Activated T-helper 1 cell treated with anti-CD3 and anti-CD28 coated beads, Interleukin-2, amount 50 U/mL, for 16 hours (primary cell): ENCODE data around the gene ZNF763.
"Not testable (repeated sequence)": the region's sequence is repeated elsewhere in the genome, so short reads cannot be mapped to it uniquely, and the experiment has no call there.

Source experiments
- DNase-seq, 2 donors: peaks; one replicate each; pipeline ENCODE4 v3.0.0-alpha.2; 2020; ENCODE audit warnings: low read depth in 1 of 2, low spot score in 1 of 2

The ZNF763 gene

GRCh38 chr19:11964858-11965645 lies at the start of gene ZNF763:
TSS of gene ZNF763 (plus strand) at chr19:11965040. CDS start at chr19:11965209, 169 bp downstream.
- peak; percentile 72 to 84 for DNase-seq

- no peak for DNase-seq
Measured at GRCh38 chr19:11921852-11922495, 42.9 kb upstream of the ZNF763 start.

DNA sequence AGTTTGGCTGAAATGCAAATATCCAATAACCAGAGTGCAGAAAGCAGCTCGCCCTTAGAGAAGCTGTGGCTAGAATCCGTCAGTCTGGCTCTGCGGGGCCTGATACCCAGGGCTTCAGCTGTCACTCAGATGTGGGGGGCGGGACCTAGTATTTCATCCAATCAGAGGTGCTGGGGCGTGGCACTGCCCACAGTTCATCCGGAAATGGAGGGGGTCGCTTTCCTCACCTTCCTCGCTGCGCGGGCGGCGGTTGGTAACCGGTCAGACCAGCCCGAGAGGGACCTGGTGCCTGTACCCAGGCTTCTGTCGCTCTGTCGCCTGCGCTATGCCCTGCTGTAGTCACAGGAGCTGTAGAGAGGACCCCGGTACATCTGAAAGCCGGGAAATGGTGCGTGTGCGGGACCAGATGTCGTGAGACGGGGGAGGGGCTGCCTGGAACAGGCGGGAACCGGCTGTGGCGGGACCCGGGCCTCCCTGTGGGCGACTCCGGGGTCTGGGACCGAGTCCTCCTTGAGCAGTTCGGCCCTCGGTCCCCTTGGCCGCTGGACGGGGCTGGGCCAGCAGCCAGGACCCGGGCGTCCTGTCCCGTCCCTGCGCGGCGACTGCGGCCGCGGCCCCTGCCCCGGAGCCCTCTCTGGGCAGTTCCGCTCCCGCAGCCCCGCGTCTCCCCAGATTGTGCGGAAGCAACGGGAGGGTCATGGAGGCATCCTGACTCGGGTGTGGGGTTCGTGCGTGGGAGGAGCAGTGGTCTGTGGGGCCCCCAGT lies 39.8 kb upstream of the ZNF763 start, which contains the start of gene ZNF700:
ZNF700 (plus strand) TSS at position 222 of the 765 bp plus-strand sequence; CDS start at position 326, 104 bp downstream.
- peak; percentile 80 to 83 for DNase-seq

DNA sequence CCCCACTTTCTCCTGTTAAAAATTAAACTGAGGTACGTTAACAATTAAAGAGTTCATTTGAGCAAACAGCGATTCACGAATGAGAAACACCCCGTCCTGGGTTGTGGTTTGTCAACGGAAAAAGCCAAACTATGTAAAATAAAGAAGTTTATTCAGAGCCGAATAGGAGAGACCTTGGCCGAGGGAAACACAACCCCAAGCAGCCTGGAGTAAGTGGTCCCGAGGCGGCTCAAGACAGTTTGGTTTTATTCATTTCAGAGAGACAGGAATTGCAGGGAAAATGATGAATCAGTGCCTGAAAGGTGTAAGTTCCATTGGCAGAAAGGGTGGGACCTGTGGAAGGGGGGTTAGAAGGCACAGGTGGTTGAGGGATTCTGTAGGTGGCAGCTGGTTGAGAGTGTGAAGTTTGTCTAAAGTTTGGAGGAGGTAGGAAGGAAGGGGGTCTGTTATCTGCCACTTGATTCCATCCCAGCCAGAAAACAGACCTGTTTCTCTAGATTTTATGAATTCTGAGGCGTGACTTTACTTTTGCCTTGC lies 39.1 kb upstream of the ZNF763 start:
- DNase-seq = not testable (repeated sequence)

GRCh38 chr19:11927227-11927626 lies 37.6 kb upstream of the ZNF763 start:
- no peak for DNase-seq

DNA sequence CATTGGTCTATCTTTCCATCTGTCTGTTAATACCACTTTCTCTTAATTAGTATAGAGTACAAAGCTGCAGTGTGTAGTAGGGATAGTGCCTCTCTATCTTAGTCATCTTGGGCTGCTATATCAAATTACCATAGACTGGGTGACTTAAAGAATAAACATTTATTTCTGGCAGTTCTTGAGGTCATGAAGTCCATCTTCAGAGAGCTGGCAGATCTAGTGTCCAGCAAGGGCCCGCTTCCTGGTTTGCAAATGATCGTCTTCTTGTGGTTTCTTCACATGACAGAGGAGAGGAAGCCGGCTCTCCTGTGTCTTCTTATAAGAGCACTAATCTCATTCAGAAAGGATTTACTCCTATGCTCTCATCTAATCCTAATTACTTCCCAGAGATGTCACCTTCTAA lies 33.8 kb upstream of the ZNF763 start:
- DNase-seq = no peak

- DNase-seq = no peak
Measured at GRCh38 chr19:11931513-11931912, 33.3 kb upstream of the ZNF763 start.

GRCh38 chr19:11935829-11936228 lies 29.0 kb upstream of the ZNF763 start:
- not testable (repeated sequence) for DNase-seq

DNA sequence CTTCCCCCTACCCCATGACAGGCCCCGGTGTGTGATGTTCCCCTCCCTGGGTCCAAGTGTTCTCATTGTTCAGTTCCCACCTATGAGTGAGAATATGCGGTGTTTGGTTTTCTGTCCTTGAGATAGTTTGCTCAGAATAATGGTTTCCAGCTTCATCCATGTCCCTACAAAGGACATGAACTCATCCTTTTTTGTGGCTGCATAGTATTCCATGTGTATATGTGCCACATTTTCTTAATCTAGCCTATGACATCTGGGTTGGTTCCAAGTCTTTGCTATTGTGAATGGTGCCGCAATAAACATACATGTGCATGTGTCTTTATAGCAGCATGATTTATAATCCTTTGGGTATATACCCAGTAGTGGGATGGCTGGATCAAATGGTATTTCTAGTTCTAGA lies 26.5 kb upstream of the ZNF763 start:
- not testable (repeated sequence) for DNase-seq

- not testable (repeated sequence) for DNase-seq
Measured at GRCh38 chr19:11941361-11941887, 23.4 kb upstream of the ZNF763 start.

- no peak for DNase-seq
Measured at GRCh38 chr19:11942008-11942842, 22.6 kb upstream of the ZNF763 start.

DNA sequence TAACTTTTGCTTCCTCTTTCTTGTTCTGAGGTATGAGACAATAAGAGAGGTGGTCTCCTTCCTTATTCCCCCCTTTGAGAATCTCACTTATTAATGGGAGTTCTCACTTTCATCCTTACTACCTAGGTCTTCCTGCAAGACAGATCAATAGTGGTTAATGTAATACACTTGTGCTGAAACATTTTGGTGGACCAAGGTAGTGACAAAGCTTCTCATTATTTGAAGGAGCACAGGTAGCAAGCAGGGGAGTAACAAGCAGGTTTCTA lies 22.1 kb upstream of the ZNF763 start:
- no peak for DNase-seq

GRCh38 chr19:11944656-11945055 lies 20.2 kb upstream of the ZNF763 start:
- no peak for DNase-seq

GRCh38 chr19:11948646-11949045 lies 16.2 kb upstream of the ZNF763 start:
- no peak for DNase-seq

- DNase-seq = no peak
Measured at GRCh38 chr19:11949201-11949600, 15.6 kb upstream of the ZNF763 start.

DNA sequence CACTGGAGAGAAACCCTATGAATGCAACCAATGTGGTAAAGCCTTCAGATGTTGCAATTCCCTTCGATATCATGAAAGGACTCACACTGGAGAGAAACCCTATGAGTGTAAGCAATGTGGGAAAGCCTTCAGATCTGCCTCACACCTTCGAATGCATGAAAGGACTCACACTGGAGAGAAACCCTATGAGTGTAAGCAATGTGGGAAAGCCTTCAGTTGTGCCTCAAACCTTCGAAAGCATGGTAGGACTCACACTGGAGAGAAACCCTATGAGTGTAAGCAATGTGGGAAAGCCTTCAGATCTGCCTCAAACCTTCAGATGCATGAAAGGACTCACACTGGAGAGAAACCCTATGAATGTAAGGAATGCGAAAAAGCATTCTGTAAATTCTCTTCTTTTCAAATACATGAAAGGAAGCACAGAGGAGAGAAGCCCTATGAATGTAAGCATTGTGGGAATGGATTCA lies 15.2 kb upstream of the ZNF763 start:
- DNase-seq = not testable (repeated sequence)

- no peak for DNase-seq
Measured at GRCh38 chr19:11950312-11950711, 14.5 kb upstream of the ZNF763 start.

- peak; percentile 47 to 54 for DNase-seq
Measured at GRCh38 chr19:11963566-11964355, 1.1 kb upstream of the ZNF763 start.

DNA sequence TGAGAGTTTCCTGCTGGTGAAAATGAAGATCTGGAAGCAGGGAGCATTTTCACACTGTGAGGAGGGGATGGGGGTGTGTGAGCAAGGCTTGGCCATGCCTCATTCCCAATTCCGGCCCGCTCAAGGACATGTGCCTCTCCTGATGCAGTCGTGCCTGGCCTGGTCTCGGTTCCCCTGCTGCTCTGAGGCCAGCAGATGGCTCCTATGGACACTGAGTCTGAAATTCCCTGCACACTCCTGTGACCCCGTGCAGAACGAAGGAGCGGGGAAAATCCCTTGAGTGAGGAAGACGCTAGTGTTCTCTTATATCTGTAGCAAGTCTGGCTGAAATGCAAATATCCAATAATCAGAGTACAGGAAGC lies 363 bp upstream of the ZNF763 start:
- peak in 1 of 2 donors; percentile 1 for DNase-seq

- DNase-seq = no peak
Measured at GRCh38 chr19:11970174-11970573, 5.3 kb downstream of the ZNF763 start.
